ENCODE results near the gene ZDHHC21. TPM values are rescaled to one million over a fixed set of nuclear protein-coding genes. Genes with fewer than 3 reads are reported as not detected.

Gene ZDHHC21
- total and polyA plus RNA-seq, 2 donors (not counting 3 experiments of a cell fraction or from before 2014, with no cell fraction given): 7.2 to 25.9 TPM

- no peak overlapping the region for H3K4me2 ChIP-seq (ENCODE audit: insufficient read depth, low read length)
- H3K4me3 ChIP-seq (replicated peaks in 1 of 3; ENCODE audit: insufficient read depth in 1 of 3, low read depth in 1 of 3, low read length in 3 of 3): no peak overlapping the region
- BruUV-seq (replicated peaks): no TSS peak
- H4K20me1 ChIP-seq (replicated peaks; ENCODE audit: control insufficient read depth, extremely low read depth, insufficient read depth, low read length): no peaks in the 10 kb centered on the region
- ChIA-PET CTCF (no interaction called here), POLR2A (interaction anchor here (0.6 to 0.7 kb wide), 2 partner anchors 228 to 1717 kb away, joined by 3 read pairs; no protein-coding TSS in a partner anchor)
- no peaks in the 10 kb centered on the region for H3K79me2 ChIP-seq (ENCODE audit: control insufficient read depth, insufficient read depth, low read length)
- no peak overlapping the region for H3K9ac ChIP-seq (replicated peaks; ENCODE audit: extremely low read depth, insufficient read depth, low read length)
- H3K4me1 ChIP-seq (ENCODE audit: control insufficient read depth, extremely low read depth, insufficient read depth, low read length): no peaks in the 10 kb centered on the region
- peaks cover 0 to 6% of the 10 kb centered on the region in 2 experiments for H3K27me3 ChIP-seq (ENCODE audit: control insufficient read depth in 2 of 2, insufficient read depth in 2 of 2, low read length in 2 of 2)
- H3K9me1 ChIP-seq (replicated peaks; ENCODE audit: control insufficient read depth, extremely low read depth, insufficient read depth, low read length): no peaks in the 10 kb centered on the region
- DNase-seq (ENCODE audit: low read depth, low spot score) (no peak), FAIRE-seq (no peak)
- no peaks in the 10 kb centered on the region for H3K9me3 ChIP-seq (replicated peaks; ENCODE audit: control insufficient read depth, insufficient read depth, low read length)
- intact Hi-C loops (cut with micrococcal nuclease): no loop called here
- TF ChIP-seq POLR2AphosphoS5 (IDR thresholded peaks at IDR 0.05; ENCODE audit: insufficient read depth, low read depth, low read length) (no peak), MYC (IDR thresholded peaks at IDR 0.05; ENCODE audit: low read depth, low read length) (no peak), EZH2 (IDR thresholded peaks at IDR 0.05; ENCODE audit: borderline replicate concordance, low read depth, low read length, severe bottlenecking) (no peak), POLR2A (IDR thresholded peaks at IDR 0.05; ENCODE audit: low read depth, low read length) (no peak), FOS (IDR thresholded peaks at IDR 0.05; ENCODE audit: borderline replicate concordance, insufficient read depth, low read length) (no peak)
- no peak overlapping the region for H3K27ac ChIP-seq (ENCODE audit: insufficient read depth, low read depth, low read length)
- no peaks in the 10 kb centered on the region for H3K36me3 ChIP-seq (ENCODE audit: control insufficient read depth in 2 of 2, extremely low read depth in 1 of 2, insufficient read depth in 2 of 2, low read length in 2 of 2)
- no peak overlapping the region for H2AFZ ChIP-seq (ENCODE audit: low read depth, low read length)
- dilution Hi-C loops (cut with MboI; ENCODE audit: extremely low pct_ligation_motif_present, low sequenced_read_pairs): no loop called here
Measured at GRCh38 chr9:14704281-14704680, 11.0 kb upstream of the ZDHHC21 start.

GRCh38 chr9:14702200-14702720, 9.0 kb upstream of the ZDHHC21 start:
- intact Hi-C loops (cut with micrococcal nuclease) (no loop called here), dilution Hi-C loops (cut with MboI; ENCODE audit: extremely low pct_ligation_motif_present, low sequenced_read_pairs) (no loop called here)
- Histone ChIP-seq H2AFZ (ENCODE audit: low read depth, low read length) (no peak overlapping the region), H3K4me1 (ENCODE audit: control insufficient read depth, extremely low read depth, insufficient read depth, low read length) (no peaks in the 10 kb centered on the region), H3K9me1 (replicated peaks; ENCODE audit: control insufficient read depth, extremely low read depth, insufficient read depth, low read length) (no peaks in the 10 kb centered on the region), H3K79me2 (ENCODE audit: control insufficient read depth, insufficient read depth, low read length) (no peaks in the 10 kb centered on the region), H3K9me3 (replicated peaks; ENCODE audit: control insufficient read depth, insufficient read depth, low read length) (no peaks in the 10 kb centered on the region), H4K20me1 (replicated peaks; ENCODE audit: control insufficient read depth, extremely low read depth, insufficient read depth, low read length) (no peaks in the 10 kb centered on the region), H3K27ac (ENCODE audit: insufficient read depth, low read depth, low read length) (no peak overlapping the region), H3K4me2 (ENCODE audit: insufficient read depth, low read length) (no peak overlapping the region), H3K27me3 (ENCODE audit: control insufficient read depth in 2 of 2, insufficient read depth in 2 of 2, low read length in 2 of 2) (peaks cover 0 to 6% of the 10 kb centered on the region in 2 experiments), H3K4me3 (replicated peaks in 1 of 3; ENCODE audit: insufficient read depth in 1 of 3, low read depth in 1 of 3, low read length in 3 of 3) (no peak overlapping the region), H3K9ac (replicated peaks; ENCODE audit: extremely low read depth, insufficient read depth, low read length) (no peak overlapping the region), H3K36me3 (ENCODE audit: control insufficient read depth in 2 of 2, extremely low read depth in 1 of 2, insufficient read depth in 2 of 2, low read length in 2 of 2) (no peaks in the 10 kb centered on the region)
- TF ChIP-seq JUN (IDR thresholded peaks at IDR 0.05; ENCODE audit: borderline replicate concordance, insufficient read depth, insufficient read length, low read depth) (no peak), FOS (IDR thresholded peaks at IDR 0.05; ENCODE audit: borderline replicate concordance, insufficient read depth, low read length) (no peak), MYC (IDR thresholded peaks at IDR 0.05; ENCODE audit: low read depth, low read length) (no peak), CTCF (IDR thresholded peaks at IDR 0.05; ENCODE audit: extremely low read depth in 1 of 2, insufficient read depth in 1 of 2, low read depth in 1 of 2, low read length in 2 of 2) (no peak), GATA2 (IDR thresholded peaks at IDR 0.05; ENCODE audit: insufficient read depth, insufficient read length, low read depth, low read length) (no peak), EZH2 (IDR thresholded peaks at IDR 0.05; ENCODE audit: borderline replicate concordance, low read depth, low read length, severe bottlenecking) (no peak), POLR2A (IDR thresholded peaks at IDR 0.05; ENCODE audit: low read depth, low read length) (no peak), MAX (IDR thresholded peaks at IDR 0.05; ENCODE audit: insufficient read depth, insufficient read length) (no peak), POLR2AphosphoS5 (IDR thresholded peaks at IDR 0.05; ENCODE audit: insufficient read depth, low read depth, low read length) (no peak)
- FAIRE-seq (no peak), DNase-seq (ENCODE audit: low read depth, low spot score) (no peak)
- ChIA-PET CTCF (no interaction called here), POLR2A (no interaction called here)
- no TSS peak for BruUV-seq (replicated peaks)
